Esophagus muscularis mucosa (tissue), 4 donors: Measurements from ENCODE around the gene ALDH1L2. TPM values are rescaled to one million over a fixed set of nuclear protein-coding genes. Genes with fewer than 3 reads are reported as not detected.

Experiments used
- DNase-seq: peaks from one replicate; pipeline ENCODE4 v3.0.0-alpha.2; 2017; ENCODE audit errors: extremely low spot score
- H3K27ac ChIP-seq, 4 donors: fragments of 200-600 bp; sonication (generic); replicated peaks in 1 of 4; 1 replicate in 3 of 4; 2 replicates in 1 of 4; pipeline ENCODE4 v1.5.1; 2016 to 2019; ENCODE audit warnings: mild to moderate bottlenecking in 1 of 4
- H3K27me3 ChIP-seq, 4 donors: fragments of 200-600 bp; sonication (generic); one replicate each; pipeline versions ENCODE4 v1.5.1 to v1.6.0; 2016 to 2019
- H3K36me3 ChIP-seq, 4 donors: fragments of 200-600 bp; sonication (generic); one replicate each; pipeline ENCODE4 v1.5.1; 2016 to 2019
- H3K4me1 ChIP-seq, 4 donors: fragments of 200-600 bp; sonication (generic); one replicate each; pipeline ENCODE4 v1.5.1; 2016 to 2019
- H3K4me3 ChIP-seq, 4 donors: fragments of 200-600 bp; sonication (generic); 1 replicate in 2 of 4; 2 replicates in 2 of 4; pipeline ENCODE4 v1.5.1; 2016 to 2019; ENCODE audit warnings: mild to moderate bottlenecking in 4 of 4, moderate library complexity in 1 of 4
- H3K9me3 ChIP-seq, 4 donors: fragments of 200-600 bp; sonication (generic); 1 replicate in 3 of 4; 2 replicates in 1 of 4; pipeline ENCODE4 v1.5.1; 2016 to 2019
- CTCF ChIP-seq, 3 experiments: fragments of 200-600 bp in 2 of 3; fragments of 450-650 bp in 1 of 3; sonication (generic) in 2 of 3; IDR thresholded peaks; one replicate each; pipeline ENCODE4 v1.5.1; 2017 to 2019; ENCODE audit warnings: antibody characterized with exemption in 3 of 3, mild to moderate bottlenecking in 2 of 3, moderate library complexity in 1 of 3
- EP300 ChIP-seq: sonication (generic); formaldehyde crosslinking; IDR thresholded peaks from one replicate; pipeline ENCODE4 v1.6.1; 2017; ENCODE audit warnings: antibody characterized with exemption
- POLR2A ChIP-seq: fragments of 450-650 bp; IDR thresholded peaks from one replicate; pipeline ENCODE4 v1.6.1; 2017; ENCODE audit warnings: antibody characterized with exemption, moderate library complexity, mild to moderate bottlenecking, low read depth
- POLR2AphosphoS5 ChIP-seq, 2 donors: sonication (generic); formaldehyde crosslinking; IDR thresholded peaks; one replicate each; pipeline ENCODE4 v1.6.1; 2017; ENCODE audit warnings: antibody characterized with exemption in 2 of 2
- WGBS: methylation state at CpG from one replicate; pipeline ENCODE4 v1.1.5; 2018; 5-methylcytosine and 5-hydroxymethylcytosine counted together
- intact Hi-C: fragments of 100-400 bp; cut with DNase I; formaldehyde crosslinking; loops from one replicate; pipeline ENCODE4 v1.15.1; 2023
- total RNA-seq, 4 donors: library from RNA; depleted of rRNA; stranded (reverse); fragments of >200 nt; gene quantifications; one replicate each; pipeline versions ENCODE4 v1.1.0 to v1.2.1, GENCODE V29; 2016

The ALDH1L2 gene
- total RNA-seq, 4 donors from 2014 or later = 2.3 to 10.4 (median 5.2) TPM

- no peaks in the 10 kb centered on the region for H3K4me1 ChIP-seq
- no peak for DNase-seq
- intact Hi-C loops = no loop called here
- H3K27ac ChIP-seq = no peak overlapping the region
- H3K4me3 ChIP-seq = no peak overlapping the region
- WGBS = 70% methylated on average over 5 of the region's 5 CpGs
- no peaks in the 10 kb centered on the region for H3K27me3 ChIP-seq
- H3K36me3 ChIP-seq = no peaks in the 10 kb centered on the region
- no peaks in the 10 kb centered on the region for H3K9me3 ChIP-seq
- TF ChIP-seq POLR2AphosphoS5 (IDR thresholded peaks at IDR 0.05) (no peak), POLR2A (no peak), EP300 (no peak), CTCF (IDR thresholded peaks at IDR 0.05) (no peak)
Measured at GRCh38 chr12:104971306-104971705, 113.0 kb downstream of the ALDH1L2 start.

Other genes starting within 250 kb of the ALDH1L2 start
- 10 to 100 TPM; 22.4 to 27.8 (median 23.9) TPM for gene SLC41A2, start 126.2 kb downstream of the ALDH1L2 start, total RNA-seq
- 1 to 10 TPM; 4.6 to 7.9 (median 5.5) TPM for gene NOPCHAP1, start 98.1 kb downstream of the ALDH1L2 start, total RNA-seq
- gene WASHC4, start 23.3 kb upstream of the ALDH1L2 start, total RNA-seq = 10 to 100 TPM; 37.1 to 59.0 (median 38.6) TPM
- gene APPL2, start 151.7 kb upstream of the ALDH1L2 start, total RNA-seq = 10 to 100 TPM; 16.6 to 30.0 (median 23.3) TPM
- 1 to 10 TPM in 3 of 4 donors, under 1 TPM in 1; 0.83 to 3.1 (median 2.8) TPM for gene C12orf75, start 246.2 kb upstream of the ALDH1L2 start, total RNA-seq